Osteocyte (in vitro differentiated cells): ENCODE results near the gene SPIC. TPM values are rescaled to one million over a fixed set of nuclear protein-coding genes. Genes with fewer than 3 reads are reported as not detected.

Source experiments
- DNase-seq: peaks from one replicate; pipeline ENCODE4 v3.0.0; 2021; ENCODE audit warnings: mixed read lengths; ENCODE audit not compliant: unreplicated experiment; ENCODE audit errors: extremely low spot score
- H3K27ac Mint-ChIP-seq: one replicate; pipeline ENCODE4 v1.8.0; 2021; ENCODE audit warnings: mild to moderate bottlenecking, mixed read lengths; ENCODE audit not compliant: unreplicated experiment
- H3K27me3 Mint-ChIP-seq: one replicate; pipeline ENCODE4 v1.8.0; 2021; ENCODE audit warnings: mixed read lengths; ENCODE audit not compliant: unreplicated experiment
- H3K36me3 Mint-ChIP-seq: one replicate; pipeline ENCODE4 v1.8.0; 2021; ENCODE audit warnings: mixed read lengths; ENCODE audit not compliant: unreplicated experiment
- H3K4me1 Mint-ChIP-seq: one replicate; pipeline ENCODE4 v1.8.0; 2021; ENCODE audit warnings: mixed read lengths; ENCODE audit not compliant: unreplicated experiment
- H3K4me3 Mint-ChIP-seq: one replicate; pipeline ENCODE4 v1.8.0; 2021; ENCODE audit warnings: mild to moderate bottlenecking, moderate library complexity, mixed read lengths; ENCODE audit not compliant: unreplicated experiment
- H3K9me3 Mint-ChIP-seq: one replicate; pipeline ENCODE4 v1.8.0; 2021; ENCODE audit warnings: mixed read lengths; ENCODE audit not compliant: unreplicated experiment
- total RNA-seq: library from RNA; stranded (reverse); gene quantifications from 2 replicates; pipeline ENCODE4 v1.2.1, GENCODE V29; 2021
- TF ChIP-seq, protein P1 (sequence below): fragments of 200-600 bp; sonication (generic); IDR thresholded peaks from 2 replicates; pipeline ENCODE4 v1.5.0; 2021; ENCODE audit warnings: antibody characterized with exemption, mild to moderate bottlenecking, moderate library complexity

The SPIC gene
- total RNA-seq, 1 donor from 2014 or later: not detected

DNA sequence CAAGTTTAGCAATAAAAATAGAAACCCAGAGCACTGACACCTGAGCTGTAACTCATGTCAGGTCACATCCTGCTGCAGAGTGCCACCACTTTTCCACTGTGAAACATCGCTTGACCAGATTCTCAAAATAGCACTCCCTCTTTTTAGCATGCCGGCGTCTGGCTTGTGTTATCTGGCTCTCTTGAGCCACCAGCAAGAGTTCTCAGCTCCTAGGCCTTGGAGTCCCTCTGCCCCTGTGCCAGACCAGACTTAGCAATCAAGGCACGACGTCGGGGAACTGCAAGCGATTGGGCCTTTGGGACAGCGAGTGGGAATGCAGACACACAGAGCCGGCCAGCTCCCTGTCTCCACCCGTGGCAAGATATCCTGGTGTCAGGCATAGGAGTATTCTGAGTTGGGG, 52.5 kb downstream of the SPIC start:
- no peaks in the 10 kb centered on the region for H3K27me3 Mint-ChIP-seq
- TF ChIP-seq, protein P1, sequence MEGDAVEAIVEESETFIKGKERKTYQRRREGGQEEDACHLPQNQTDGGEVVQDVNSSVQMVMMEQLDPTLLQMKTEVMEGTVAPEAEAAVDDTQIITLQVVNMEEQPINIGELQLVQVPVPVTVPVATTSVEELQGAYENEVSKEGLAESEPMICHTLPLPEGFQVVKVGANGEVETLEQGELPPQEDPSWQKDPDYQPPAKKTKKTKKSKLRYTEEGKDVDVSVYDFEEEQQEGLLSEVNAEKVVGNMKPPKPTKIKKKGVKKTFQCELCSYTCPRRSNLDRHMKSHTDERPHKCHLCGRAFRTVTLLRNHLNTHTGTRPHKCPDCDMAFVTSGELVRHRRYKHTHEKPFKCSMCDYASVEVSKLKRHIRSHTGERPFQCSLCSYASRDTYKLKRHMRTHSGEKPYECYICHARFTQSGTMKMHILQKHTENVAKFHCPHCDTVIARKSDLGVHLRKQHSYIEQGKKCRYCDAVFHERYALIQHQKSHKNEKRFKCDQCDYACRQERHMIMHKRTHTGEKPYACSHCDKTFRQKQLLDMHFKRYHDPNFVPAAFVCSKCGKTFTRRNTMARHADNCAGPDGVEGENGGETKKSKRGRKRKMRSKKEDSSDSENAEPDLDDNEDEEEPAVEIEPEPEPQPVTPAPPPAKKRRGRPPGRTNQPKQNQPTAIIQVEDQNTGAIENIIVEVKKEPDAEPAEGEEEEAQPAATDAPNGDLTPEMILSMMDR: no peak
- H3K4me1 Mint-ChIP-seq: no peaks in the 10 kb centered on the region
- no peaks in the 10 kb centered on the region for H3K9me3 Mint-ChIP-seq
- no peak overlapping the region for H3K4me3 Mint-ChIP-seq
- H3K36me3 Mint-ChIP-seq: no peaks in the 10 kb centered on the region
- H3K27ac Mint-ChIP-seq: no peak overlapping the region
- DNase-seq: no peak

DNA sequence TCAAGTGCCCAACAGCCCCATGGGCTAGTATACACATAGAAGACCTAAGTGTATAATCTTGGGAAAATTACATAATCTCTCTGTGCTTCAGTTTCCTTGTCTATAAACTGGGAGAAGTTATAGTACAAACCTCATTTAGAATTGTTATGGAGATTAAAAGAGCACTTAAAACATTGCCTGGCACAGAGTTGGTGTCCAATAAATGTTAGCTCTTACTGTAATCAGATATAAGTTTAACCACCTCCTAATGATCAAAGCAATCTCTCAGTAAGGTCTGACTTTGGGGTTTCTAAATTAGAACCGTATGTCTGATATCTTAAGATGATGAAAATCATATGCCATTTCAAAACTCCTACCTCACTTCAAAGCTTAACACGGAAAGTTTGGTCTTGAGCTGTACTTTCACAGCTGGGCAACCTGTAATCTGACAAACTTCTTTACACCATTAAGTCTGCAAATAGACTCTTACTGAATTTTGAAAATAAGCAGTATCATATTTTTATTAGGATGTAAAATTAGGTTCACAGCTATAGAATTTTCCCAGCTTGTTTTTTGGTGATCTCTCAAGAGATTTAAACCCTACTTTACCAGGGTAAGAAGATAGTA, 61.0 kb downstream of the SPIC start:
- Mint-ChIP-seq H3K27ac (no peak overlapping the region), H3K4me1 (no peaks in the 10 kb centered on the region), H3K27me3 (peaks cover 4% of the 10 kb centered on the region), H3K4me3 (no peak overlapping the region), H3K9me3 (no peaks in the 10 kb centered on the region), H3K36me3 (no peaks in the 10 kb centered on the region)
- TF ChIP-seq, protein P1: no peak
- DNase-seq: no peak

Other genes with a start within 250 kb of the SPIC start
- gene UTP20, start 195.2 kb upstream of the SPIC start, total RNA-seq: 13.0 and 13.4 TPM in 2 replicates
- 109 and 112 TPM in 2 replicates for gene ARL1, start 67.6 kb upstream of the SPIC start, total RNA-seq
- not detected in 2 replicates for gene MYBPC1, start 119.6 kb downstream of the SPIC start, total RNA-seq
- 26.2 and 26.7 TPM in 2 replicates for gene CHPT1, start 222.3 kb downstream of the SPIC start, total RNA-seq